ENCODE data around the gene ADK. TPM values are rescaled to one million over a fixed set of nuclear protein-coding genes. Genes with fewer than 3 reads are reported as not detected.

ADK gene
- total RNA-seq, 1 donor from 2014 or later, result 62.0 TPM

DNA sequence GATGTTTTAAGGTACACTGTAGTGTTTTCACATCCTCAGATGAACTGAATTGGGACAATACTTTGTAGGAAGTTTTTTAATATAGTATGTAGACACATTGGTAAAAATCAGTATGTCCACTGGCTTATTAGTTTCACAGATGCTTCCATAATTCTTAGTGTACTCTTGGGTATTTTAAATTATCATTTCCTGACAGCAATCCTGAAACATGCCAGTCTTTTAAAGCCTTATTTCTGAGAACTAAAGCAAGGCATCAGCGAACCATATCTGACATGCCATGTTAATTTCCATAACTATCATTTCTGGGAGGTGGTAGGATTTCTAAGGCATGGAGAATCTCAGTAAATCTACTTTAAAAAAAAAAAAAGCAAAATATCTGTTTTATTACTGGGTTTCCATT, 266.4 kb downstream of the ADK start:
- Mint-ChIP-seq H3K4me1 (ENCODE audit: low read depth, unreplicated experiment) (peaks cover 9% of the 10 kb centered on the region), H3K27me3 (ENCODE audit: low read depth, unreplicated experiment) (no peaks in the 10 kb centered on the region), H3K9me3 (ENCODE audit: unreplicated experiment) (peaks cover 5% of the 10 kb centered on the region), H3K36me3 (ENCODE audit: low read depth, unreplicated experiment) (peaks cover 10% of the 10 kb centered on the region), H3K4me3 (ENCODE audit: unreplicated experiment) (no peak overlapping the region), H3K27ac (ENCODE audit: unreplicated experiment) (no peak overlapping the region)
- H3K4me3 ChIP-seq (ENCODE audit: insufficient read depth, low read depth, low read length), result no peak overlapping the region
- no peak overlapping the region for H3K4me2 ChIP-seq (ENCODE audit: low read length)
- FAIRE-seq, result no peak
- TF ChIP-seq, protein P1, sequence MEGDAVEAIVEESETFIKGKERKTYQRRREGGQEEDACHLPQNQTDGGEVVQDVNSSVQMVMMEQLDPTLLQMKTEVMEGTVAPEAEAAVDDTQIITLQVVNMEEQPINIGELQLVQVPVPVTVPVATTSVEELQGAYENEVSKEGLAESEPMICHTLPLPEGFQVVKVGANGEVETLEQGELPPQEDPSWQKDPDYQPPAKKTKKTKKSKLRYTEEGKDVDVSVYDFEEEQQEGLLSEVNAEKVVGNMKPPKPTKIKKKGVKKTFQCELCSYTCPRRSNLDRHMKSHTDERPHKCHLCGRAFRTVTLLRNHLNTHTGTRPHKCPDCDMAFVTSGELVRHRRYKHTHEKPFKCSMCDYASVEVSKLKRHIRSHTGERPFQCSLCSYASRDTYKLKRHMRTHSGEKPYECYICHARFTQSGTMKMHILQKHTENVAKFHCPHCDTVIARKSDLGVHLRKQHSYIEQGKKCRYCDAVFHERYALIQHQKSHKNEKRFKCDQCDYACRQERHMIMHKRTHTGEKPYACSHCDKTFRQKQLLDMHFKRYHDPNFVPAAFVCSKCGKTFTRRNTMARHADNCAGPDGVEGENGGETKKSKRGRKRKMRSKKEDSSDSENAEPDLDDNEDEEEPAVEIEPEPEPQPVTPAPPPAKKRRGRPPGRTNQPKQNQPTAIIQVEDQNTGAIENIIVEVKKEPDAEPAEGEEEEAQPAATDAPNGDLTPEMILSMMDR (IDR thresholded peaks at IDR 0.05; ENCODE audit: insufficient read depth, low read depth, low read length), result no peak
- TF ChIP-seq EZH2 (IDR thresholded peaks at IDR 0.05; ENCODE audit: insufficient read depth, low read length), result no peak
- no peaks in the 10 kb centered on the region for H3K9me3 ChIP-seq (ENCODE audit: insufficient read depth, low read depth, low read length)
- no peaks in the 10 kb centered on the region for H3K27me3 ChIP-seq (ENCODE audit: insufficient read depth, low read length)
- no peaks in the 10 kb centered on the region for H4K20me1 ChIP-seq (ENCODE audit: insufficient read depth, low read length)
- no peak overlapping the region for H3K9ac ChIP-seq (ENCODE audit: low read length)
- H3K79me2 ChIP-seq (ENCODE audit: insufficient read depth, low read length), result no peaks in the 10 kb centered on the region
- H2AFZ ChIP-seq (ENCODE audit: low read depth, low read length), result no peak overlapping the region
- no peaks in the 10 kb centered on the region for H3K4me1 ChIP-seq (ENCODE audit: insufficient read depth, low read length)
- H3K27ac ChIP-seq (ENCODE audit: low read depth, low read length), result no peak overlapping the region
- DNase-seq (ENCODE audit: low read depth), result no peak
- H3K36me3 ChIP-seq (ENCODE audit: insufficient read depth, low read length), result no peaks in the 10 kb centered on the region

DNA sequence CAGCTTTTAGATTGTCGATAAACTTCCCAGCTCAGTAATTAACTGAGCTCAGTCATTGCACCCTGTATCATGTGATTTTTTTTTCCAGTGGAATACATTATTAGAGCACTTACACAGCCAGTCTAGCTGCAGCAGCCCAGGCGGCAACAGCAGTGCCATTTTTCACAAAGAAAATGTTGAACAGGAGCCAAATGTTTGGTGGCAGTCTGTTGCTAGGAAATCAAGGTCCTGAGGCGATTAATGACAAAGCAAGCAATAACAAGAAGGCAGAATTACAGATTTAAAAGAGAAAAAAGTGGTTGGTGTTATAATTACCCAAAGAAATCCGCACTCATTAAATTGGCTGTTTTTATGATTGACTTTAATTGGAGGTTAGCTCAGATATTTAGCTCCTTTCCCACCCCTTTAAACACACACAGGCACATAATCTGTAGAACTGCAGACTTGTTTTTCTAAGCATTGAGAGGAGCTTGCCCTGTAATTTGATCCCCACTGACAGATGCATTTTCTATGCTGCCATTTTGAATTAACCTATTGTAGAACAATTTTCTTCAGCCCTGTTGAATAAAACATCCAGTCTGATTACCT, 267.4 kb downstream of the ADK start:
- Histone ChIP-seq H3K4me2 (ENCODE audit: low read length) (peak overlapping the region; percentile 13), H3K27me3 (ENCODE audit: insufficient read depth, low read length) (no peaks in the 10 kb centered on the region), H4K20me1 (ENCODE audit: insufficient read depth, low read length) (no peaks in the 10 kb centered on the region), H3K27ac (ENCODE audit: low read depth, low read length) (no peak overlapping the region), H3K4me3 (ENCODE audit: insufficient read depth, low read depth, low read length) (no peak overlapping the region), H3K9ac (ENCODE audit: low read length) (no peak overlapping the region), H2AFZ (ENCODE audit: low read depth, low read length) (no peak overlapping the region), H3K4me1 (ENCODE audit: insufficient read depth, low read length) (no peaks in the 10 kb centered on the region), H3K79me2 (ENCODE audit: insufficient read depth, low read length) (no peaks in the 10 kb centered on the region), H3K9me3 (ENCODE audit: insufficient read depth, low read depth, low read length) (no peaks in the 10 kb centered on the region), H3K36me3 (ENCODE audit: insufficient read depth, low read length) (no peaks in the 10 kb centered on the region)
- no peak overlapping the region for H3K4me3 Mint-ChIP-seq (ENCODE audit: unreplicated experiment)
- peaks cover 9% of the 10 kb centered on the region for H3K4me1 Mint-ChIP-seq (ENCODE audit: low read depth, unreplicated experiment)
- DNase-seq (ENCODE audit: low read depth), result peak; percentile 5
- peak overlapping the region; percentile 48 for H3K27ac Mint-ChIP-seq (ENCODE audit: unreplicated experiment)
- no peak for FAIRE-seq
- no peaks in the 10 kb centered on the region for H3K27me3 Mint-ChIP-seq (ENCODE audit: low read depth, unreplicated experiment)
- peaks cover 2% of the 10 kb centered on the region for H3K9me3 Mint-ChIP-seq (ENCODE audit: unreplicated experiment)
- TF ChIP-seq, protein P1 (IDR thresholded peaks at IDR 0.05; ENCODE audit: insufficient read depth, low read depth, low read length), result no peak
- no peak for TF ChIP-seq EZH2 (IDR thresholded peaks at IDR 0.05; ENCODE audit: insufficient read depth, low read length)
- H3K36me3 Mint-ChIP-seq (ENCODE audit: low read depth, unreplicated experiment), result peaks cover 11% of the 10 kb centered on the region

DNA sequence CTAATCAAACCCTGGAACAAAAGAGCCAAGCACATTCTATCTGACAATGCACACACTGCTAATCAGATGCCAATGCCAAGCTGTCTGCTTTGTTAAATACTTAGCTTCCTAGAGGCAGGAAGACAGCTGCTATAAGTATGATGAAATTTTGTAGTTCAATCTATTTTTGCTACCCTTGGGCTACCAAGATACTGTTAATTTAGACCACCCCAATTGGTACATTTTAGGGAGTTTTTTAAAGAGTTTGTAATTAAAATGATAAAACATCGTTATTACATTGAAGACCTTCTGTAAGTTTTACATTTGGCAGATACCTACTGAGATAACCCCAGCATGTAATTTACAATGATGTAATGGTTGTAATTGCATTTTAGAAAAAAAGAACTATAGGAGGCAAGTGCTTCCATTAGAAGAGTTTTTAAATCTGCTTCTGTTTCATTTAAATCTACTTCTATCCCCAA, 268.5 kb downstream of the ADK start:
- Histone ChIP-seq H3K27ac (ENCODE audit: low read depth, low read length) (no peak overlapping the region), H3K4me2 (ENCODE audit: low read length) (no peak overlapping the region)

More for the DNA sequence above, 268.5 kb downstream of the ADK start:
- no peak for TF ChIP-seq EZH2 (IDR thresholded peaks at IDR 0.05; ENCODE audit: insufficient read depth, low read length)
- TF ChIP-seq, protein P1 (IDR thresholded peaks at IDR 0.05; ENCODE audit: insufficient read depth, low read depth, low read length), result no peak
- DNase-seq (ENCODE audit: low read depth) (no peak), FAIRE-seq (peak; percentile 32)
- Histone ChIP-seq H3K4me1 (ENCODE audit: insufficient read depth, low read length) (no peaks in the 10 kb centered on the region), H3K9ac (ENCODE audit: low read length) (no peak overlapping the region), H3K36me3 (ENCODE audit: insufficient read depth, low read length) (no peaks in the 10 kb centered on the region), H3K27me3 (ENCODE audit: insufficient read depth, low read length) (no peaks in the 10 kb centered on the region), H3K9me3 (ENCODE audit: insufficient read depth, low read depth, low read length) (no peaks in the 10 kb centered on the region), H3K79me2 (ENCODE audit: insufficient read depth, low read length) (no peaks in the 10 kb centered on the region), H3K4me3 (ENCODE audit: insufficient read depth, low read depth, low read length) (no peak overlapping the region), H4K20me1 (ENCODE audit: insufficient read depth, low read length) (no peaks in the 10 kb centered on the region), H2AFZ (ENCODE audit: low read depth, low read length) (no peak overlapping the region)
- Mint-ChIP-seq H3K4me1 (ENCODE audit: low read depth, unreplicated experiment) (peaks cover 9% of the 10 kb centered on the region), H3K27ac (ENCODE audit: unreplicated experiment) (no peak overlapping the region), H3K36me3 (ENCODE audit: low read depth, unreplicated experiment) (peaks cover 16% of the 10 kb centered on the region), H3K4me3 (ENCODE audit: unreplicated experiment) (no peak overlapping the region), H3K27me3 (ENCODE audit: low read depth, unreplicated experiment) (no peaks in the 10 kb centered on the region), H3K9me3 (ENCODE audit: unreplicated experiment) (no peaks in the 10 kb centered on the region)
